Gastroesophageal sphincter (tissue), 3 donors: ENCODE data around the gene CENPA.

ENCODE experiments used
- POLR2A ChIP-seq, 2 donors: fragments of 450-650 bp; IDR thresholded peaks; one replicate each; pipeline ENCODE4 v1.6.1; 2017; ENCODE audit warnings: antibody characterized with exemption in 2 of 2, mild to moderate bottlenecking in 2 of 2, moderate library complexity in 1 of 2
- POLR2AphosphoS5 ChIP-seq: sonication (generic); formaldehyde crosslinking; IDR thresholded peaks from one replicate; pipeline ENCODE4 v1.6.1; 2017; ENCODE audit warnings: antibody characterized with exemption
- TF ChIP-seq, protein P1 (sequence below), 4 experiments: fragments of 200-600 bp in 2 of 4; fragments of 450-650 bp in 2 of 4; sonication (generic) in 1 of 4; IDR thresholded peaks; one replicate each; pipeline ENCODE4 v1.5.1; 2017 to 2019; ENCODE audit warnings: antibody characterized with exemption in 4 of 4, mild to moderate bottlenecking in 2 of 4, moderate library complexity in 2 of 4

DNA sequence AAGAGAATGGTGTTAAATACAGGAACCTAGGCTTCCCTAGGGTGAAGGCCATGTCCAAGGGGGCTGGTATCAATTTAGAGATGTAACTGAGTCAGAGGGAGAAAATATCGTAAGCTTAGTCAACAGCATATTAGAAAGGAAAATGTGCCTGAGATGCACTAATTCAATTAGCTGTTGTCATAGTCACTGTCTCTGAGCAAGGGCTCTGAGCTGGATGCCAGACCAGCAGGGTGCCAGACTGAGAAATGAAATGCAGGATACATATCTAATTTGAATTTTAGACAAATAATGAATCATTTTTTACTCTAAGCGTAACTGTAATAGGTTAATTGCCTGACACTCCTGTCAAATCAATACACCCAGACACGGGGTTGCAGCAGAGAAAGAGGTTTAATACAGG lies 33.2 kb upstream of the CENPA start:
- TF ChIP-seq POLR2A (IDR thresholded peaks at IDR 0.05) = no peak
- TF ChIP-seq, protein P1, sequence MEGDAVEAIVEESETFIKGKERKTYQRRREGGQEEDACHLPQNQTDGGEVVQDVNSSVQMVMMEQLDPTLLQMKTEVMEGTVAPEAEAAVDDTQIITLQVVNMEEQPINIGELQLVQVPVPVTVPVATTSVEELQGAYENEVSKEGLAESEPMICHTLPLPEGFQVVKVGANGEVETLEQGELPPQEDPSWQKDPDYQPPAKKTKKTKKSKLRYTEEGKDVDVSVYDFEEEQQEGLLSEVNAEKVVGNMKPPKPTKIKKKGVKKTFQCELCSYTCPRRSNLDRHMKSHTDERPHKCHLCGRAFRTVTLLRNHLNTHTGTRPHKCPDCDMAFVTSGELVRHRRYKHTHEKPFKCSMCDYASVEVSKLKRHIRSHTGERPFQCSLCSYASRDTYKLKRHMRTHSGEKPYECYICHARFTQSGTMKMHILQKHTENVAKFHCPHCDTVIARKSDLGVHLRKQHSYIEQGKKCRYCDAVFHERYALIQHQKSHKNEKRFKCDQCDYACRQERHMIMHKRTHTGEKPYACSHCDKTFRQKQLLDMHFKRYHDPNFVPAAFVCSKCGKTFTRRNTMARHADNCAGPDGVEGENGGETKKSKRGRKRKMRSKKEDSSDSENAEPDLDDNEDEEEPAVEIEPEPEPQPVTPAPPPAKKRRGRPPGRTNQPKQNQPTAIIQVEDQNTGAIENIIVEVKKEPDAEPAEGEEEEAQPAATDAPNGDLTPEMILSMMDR (IDR thresholded peaks at IDR 0.05) = no peak
- TF ChIP-seq POLR2AphosphoS5 = no peak
